Fibroblast of skin of abdomen (primary cell): Measurements from ENCODE around the gene CAMK2D.

ENCODE experiments used
- DNase-seq: peaks from one replicate; pipeline ENCODE4 v3.0.0-alpha.2; 2013

Gene CAMK2D

DNA sequence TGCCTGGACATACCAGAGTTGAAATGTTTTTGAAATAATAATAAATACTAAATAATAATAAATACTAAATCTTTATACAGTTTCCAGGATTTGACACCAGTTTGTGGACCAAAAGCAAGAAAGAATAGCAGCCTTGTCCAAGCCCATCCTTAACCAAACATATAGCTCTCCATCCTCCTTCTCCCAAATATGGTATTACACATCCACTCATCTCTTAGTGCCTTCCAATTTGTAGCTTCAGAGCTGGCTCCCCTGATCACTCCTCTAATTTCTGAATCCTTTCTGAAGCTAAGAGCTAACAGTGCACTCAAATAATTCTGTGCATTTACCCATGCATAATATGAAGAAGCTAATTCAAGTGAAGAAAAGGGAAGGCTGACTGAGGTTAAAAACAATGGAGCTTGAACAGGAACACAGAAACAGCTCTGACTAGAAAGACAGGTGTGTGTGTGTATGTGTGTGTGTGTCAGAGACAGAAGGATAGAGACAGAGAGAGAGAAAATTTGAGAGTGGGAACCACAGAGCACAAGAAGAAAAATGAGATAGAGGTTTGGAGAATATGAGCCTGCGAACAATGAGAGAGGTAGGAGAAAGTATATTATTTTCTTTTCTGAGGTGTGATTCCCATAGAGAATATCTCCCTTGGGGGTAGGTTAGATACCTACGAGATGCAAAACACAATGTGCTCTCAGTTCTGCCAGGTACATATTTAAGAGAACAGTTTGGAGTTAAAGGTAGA is 123.5 kb downstream of the CAMK2D start:
- no peak for DNase-seq

- DNase-seq: peak; percentile 55
Measured at GRCh38 chr4:113637363-113637762, 124.2 kb downstream of the CAMK2D start.

DNA sequence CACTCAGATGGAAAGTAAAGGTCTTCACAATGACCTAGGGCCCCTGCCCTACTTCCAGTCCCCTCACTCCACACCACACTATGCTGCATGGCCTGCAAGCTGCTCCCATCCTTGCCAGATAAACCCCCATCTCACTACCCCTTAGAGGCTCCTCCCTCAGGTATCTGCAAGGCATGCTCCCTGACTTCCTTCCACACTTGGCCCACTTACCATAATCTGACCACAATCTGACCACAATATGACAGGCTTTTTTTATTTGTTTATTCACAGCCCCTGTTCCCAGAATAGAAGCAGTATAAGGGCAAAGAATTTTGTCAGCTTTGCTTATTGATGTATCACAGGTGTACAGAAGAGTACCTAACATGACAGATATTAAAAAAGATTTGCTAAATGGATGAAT is 124.7 kb downstream of the CAMK2D start:
- peak; percentile 53 for DNase-seq

DNA sequence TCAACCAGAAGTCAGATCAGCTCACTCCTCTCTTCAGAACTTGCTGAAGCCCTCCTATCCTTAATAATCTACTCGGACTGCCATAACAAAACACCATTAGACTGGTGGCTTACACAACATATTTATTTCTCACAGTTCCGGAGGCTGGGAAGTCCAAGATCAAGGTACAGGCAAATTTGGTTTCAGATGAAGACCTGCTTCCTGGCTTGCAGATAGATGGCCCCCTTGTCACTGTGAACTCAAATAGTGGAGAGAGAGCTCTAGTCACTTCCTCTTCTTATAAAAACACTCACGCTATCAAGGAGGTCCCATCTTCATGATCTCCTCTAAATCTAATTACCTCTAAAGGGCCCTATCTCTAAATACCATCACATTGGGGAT is 125.1 kb downstream of the CAMK2D start:
- DNase-seq: no peak

- peak; percentile 83 for DNase-seq
Measured at GRCh38 chr4:113635739-113636437, 125.7 kb downstream of the CAMK2D start.

DNA sequence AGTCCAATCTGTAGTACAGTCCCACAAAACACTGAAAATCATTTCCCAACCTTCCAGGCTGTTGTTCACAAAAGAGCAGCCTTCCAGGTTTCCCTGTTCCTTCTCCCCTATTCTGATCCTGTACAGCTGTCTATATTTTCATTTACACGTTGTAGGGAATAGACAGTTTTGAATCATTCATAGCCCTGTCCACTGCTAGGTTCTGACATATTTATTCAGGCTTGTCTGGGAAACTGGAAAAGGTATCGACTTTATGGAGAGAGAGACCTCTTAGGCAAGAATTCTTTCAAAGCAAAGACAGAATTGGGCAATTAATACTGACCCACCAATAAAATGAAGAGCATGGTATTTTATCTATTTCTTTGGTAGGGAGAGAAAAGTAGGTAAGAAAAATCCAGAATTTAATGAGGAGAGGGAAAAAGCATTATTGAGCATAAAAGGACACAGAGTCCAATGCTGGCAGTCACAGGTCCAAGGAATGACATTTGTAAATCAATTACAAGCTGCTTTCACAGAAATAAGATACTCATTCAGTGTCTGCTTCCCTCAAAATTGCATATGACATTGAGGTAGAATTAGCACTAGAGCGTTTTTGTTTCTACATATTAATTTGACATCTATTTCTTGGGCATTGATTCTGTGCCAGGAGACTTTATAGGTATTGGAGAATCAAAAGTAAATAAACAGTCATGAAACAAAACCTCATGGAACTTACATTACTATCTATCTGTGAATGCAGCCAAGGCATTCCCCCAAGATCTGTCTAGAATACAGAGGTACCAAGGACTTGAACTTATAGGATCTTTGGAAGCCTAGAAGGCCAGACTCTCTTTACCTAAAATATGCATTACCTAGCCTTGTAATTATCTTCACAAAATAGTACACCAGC is 127.2 kb downstream of the CAMK2D start:
- no peak for DNase-seq

DNA sequence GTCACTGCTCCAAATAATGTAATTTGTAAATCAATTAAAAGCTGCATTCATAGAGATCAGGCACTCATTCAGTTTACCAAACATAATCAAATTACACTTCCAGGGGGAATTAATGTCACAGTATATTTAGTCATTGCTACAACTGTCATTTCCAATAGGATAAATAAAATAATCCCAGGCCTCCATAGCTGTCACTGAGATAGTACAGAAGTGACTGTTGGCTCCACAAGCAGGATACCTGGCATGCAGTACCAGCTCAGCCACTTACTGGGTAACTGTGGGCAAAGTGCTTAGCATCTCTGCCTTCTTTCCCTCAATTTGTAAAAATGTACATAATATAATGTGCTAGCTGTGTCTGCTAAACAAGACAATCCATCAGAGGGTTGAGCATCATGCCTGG is 128.1 kb downstream of the CAMK2D start:
- no peak for DNase-seq

- no peak for DNase-seq
Measured at GRCh38 chr4:113628711-113629110, 132.8 kb downstream of the CAMK2D start.

- no peak for DNase-seq
Measured at GRCh38 chr4:113627321-113627720, 134.2 kb downstream of the CAMK2D start.

GRCh38 chr4:113625902-113626301 is 135.6 kb downstream of the CAMK2D start:
- DNase-seq: no peak

- no peak for DNase-seq
Measured at GRCh38 chr4:113623274-113623894, 138.2 kb downstream of the CAMK2D start.

DNA sequence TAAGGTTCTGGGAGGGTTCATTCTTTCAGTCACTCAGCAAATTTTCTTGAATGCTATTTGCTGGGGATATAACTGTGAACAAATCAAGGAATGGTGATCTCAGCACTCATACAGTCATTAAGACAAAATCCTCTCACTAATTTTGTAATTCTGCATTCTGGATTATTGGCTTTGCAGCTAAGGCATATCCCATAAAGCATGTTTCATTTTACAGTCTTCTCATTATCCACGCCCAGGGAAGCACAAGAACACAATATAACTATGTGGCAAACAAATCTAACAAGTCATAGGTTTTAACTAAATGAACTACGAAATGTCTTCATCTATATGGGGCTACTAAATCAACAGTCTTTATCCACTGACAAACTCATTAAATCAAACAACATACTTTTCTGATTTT is 139.9 kb downstream of the CAMK2D start:
- DNase-seq: no peak

- DNase-seq: no peak
Measured at GRCh38 chr4:113620032-113620431, 141.5 kb downstream of the CAMK2D start.

- no peak for DNase-seq
Measured at GRCh38 chr4:113619526-113619925, 142.0 kb downstream of the CAMK2D start.

GRCh38 chr4:113618205-113618604 is 143.3 kb downstream of the CAMK2D start:
- DNase-seq: no peak

DNA sequence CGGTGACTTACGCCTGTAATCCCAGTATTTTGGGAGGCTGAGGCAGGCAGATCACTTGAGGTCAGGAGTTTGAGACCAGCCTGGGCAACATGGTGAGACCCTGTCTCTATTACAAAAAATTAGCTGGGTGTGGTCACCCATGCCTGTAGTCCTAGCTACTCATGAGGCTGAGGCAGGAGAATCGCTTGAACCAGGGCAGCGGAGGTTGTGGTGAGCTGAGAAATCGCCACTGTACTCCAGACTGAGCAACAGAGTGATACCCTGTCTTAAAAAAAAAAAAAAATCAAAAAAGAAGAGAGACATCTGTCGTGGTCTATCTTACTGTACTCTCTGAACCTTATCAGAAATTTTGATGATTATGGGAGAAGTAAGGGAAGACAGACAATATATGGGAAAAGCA is 144.3 kb downstream of the CAMK2D start:
- no peak for DNase-seq

GRCh38 chr4:113616443-113616842 is 145.1 kb downstream of the CAMK2D start:
- no peak for DNase-seq

DNA sequence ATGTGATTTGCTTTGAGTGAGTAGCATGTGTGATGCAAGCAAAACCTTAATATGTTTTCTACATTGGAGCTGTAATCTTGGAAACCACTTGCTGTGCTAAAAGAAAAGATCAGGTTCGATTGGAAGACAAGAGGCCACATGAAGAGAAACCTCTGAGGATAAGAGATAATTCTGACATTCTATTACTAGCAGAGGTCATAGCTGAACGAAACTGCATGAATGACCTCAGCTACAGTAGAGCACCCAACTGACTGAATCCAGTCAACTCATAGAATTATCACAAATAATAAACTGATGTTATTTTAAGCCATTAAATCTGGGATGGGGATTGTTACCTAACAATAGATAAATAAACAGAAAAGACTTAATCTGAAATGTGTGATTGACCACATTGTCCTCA is 147.1 kb downstream of the CAMK2D start:
- no peak for DNase-seq

- DNase-seq: no peak
Measured at GRCh38 chr4:113613503-113613902, 148.0 kb downstream of the CAMK2D start.

DNA sequence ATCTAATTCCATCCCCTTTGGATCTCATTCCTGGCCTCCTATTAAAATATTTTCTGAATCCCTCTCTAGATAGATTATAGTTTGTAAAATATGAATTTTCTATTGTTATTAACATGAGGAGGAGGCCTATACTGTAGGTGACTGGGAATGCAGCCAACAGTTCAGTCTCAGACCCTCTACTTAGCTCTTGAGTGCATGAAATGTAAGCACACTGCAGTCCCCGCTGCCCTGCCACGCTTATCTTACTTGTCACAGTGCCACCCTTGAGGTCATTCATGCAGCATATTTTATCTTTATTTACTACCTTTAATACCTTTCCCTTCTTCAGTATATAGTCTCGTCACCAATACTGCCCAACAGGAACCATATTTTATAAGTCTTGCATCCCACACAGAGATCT is 151.0 kb downstream of the CAMK2D start:
- no peak for DNase-seq

- DNase-seq: no peak
Measured at GRCh38 chr4:113607998-113608397, 153.5 kb downstream of the CAMK2D start.

DNA sequence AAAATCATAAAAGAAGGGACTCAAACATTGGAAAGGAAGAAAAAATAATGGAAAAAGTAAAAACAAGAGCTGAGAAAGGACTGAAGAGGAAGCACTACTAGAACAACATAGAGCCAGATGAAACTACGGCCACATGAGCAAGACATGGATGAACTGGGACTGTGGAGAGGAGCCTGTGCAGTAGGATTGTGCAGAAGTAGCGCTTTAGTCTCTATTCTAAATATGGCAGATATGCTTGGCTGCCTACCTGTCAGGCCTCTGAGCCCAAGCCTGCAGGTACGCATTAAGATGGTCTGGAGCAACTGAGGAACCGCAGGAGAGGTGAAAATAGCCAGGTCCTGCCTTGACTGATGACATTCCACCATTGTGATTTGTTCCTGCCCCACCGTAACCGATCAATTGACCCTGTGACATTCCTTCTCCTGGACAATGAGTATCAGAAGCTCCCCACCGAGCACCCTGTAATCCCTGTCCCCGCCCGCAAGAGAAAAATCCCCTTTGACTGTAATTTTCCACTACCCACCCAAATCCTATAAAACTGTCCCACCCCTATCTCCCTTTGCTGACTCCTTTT is 154.3 kb downstream of the CAMK2D start:
- no peak for DNase-seq

GRCh38 chr4:113604955-113605354 is 156.6 kb downstream of the CAMK2D start:
- DNase-seq: peak; percentile 24
